ENCODE measurements around the gene HBG2.

Gene HBG2

GRCh38 chr11:5288906-5289550, 34.4 kb upstream of the HBG2 start:
- no peaks in the 10 kb centered on the region for H3K9me3 ChIP-seq
- no peak overlapping the region for H3K27ac ChIP-seq
- no peak overlapping the region for H3K4me3 ChIP-seq (ENCODE audit: low read depth in 1 of 2, low read length in 1 of 2)
- H3K4me1 ChIP-seq (ENCODE audit: control insufficient read depth in 1 of 2, insufficient read depth in 1 of 2, low read depth in 1 of 2, low read length in 1 of 2): no peaks in the 10 kb centered on the region
- H3K36me3 ChIP-seq: no peaks in the 10 kb centered on the region
- TF ChIP-seq CTCF (IDR thresholded peaks at IDR 0.05): no peak
- no peaks in the 10 kb centered on the region for H3K27me3 ChIP-seq

- H3K4me1 ChIP-seq (ENCODE audit: control insufficient read depth in 1 of 2, insufficient read depth in 1 of 2, low read depth in 1 of 2, low read length in 1 of 2): no peaks in the 10 kb centered on the region
- TF ChIP-seq CTCF (IDR thresholded peaks at IDR 0.05): no peak
- no peaks in the 10 kb centered on the region for H3K27me3 ChIP-seq
- no peak overlapping the region for H3K4me3 ChIP-seq (ENCODE audit: low read depth in 1 of 2, low read length in 1 of 2)
- no peak overlapping the region for H3K27ac ChIP-seq
- no peaks in the 10 kb centered on the region for H3K9me3 ChIP-seq
- H3K36me3 ChIP-seq: no peaks in the 10 kb centered on the region
Measured at GRCh38 chr11:5288108-5288905, 33.7 kb upstream of the HBG2 start.

GRCh38 chr11:5286901-5287300, 32.3 kb upstream of the HBG2 start:
- no peak overlapping the region for H3K27ac ChIP-seq
- H3K4me1 ChIP-seq (ENCODE audit: control insufficient read depth in 1 of 2, insufficient read depth in 1 of 2, low read depth in 1 of 2, low read length in 1 of 2): no peaks in the 10 kb centered on the region
- TF ChIP-seq CTCF (IDR thresholded peaks at IDR 0.05): no peak

GRCh38 chr11:5286351-5286750, 31.8 kb upstream of the HBG2 start:
- Histone ChIP-seq H3K4me3 (ENCODE audit: low read depth in 1 of 2, low read length in 1 of 2) (no peak overlapping the region), H3K27me3 (no peaks in the 10 kb centered on the region), H3K9me3 (no peaks in the 10 kb centered on the region), H3K4me1 (ENCODE audit: control insufficient read depth in 1 of 2, insufficient read depth in 1 of 2, low read depth in 1 of 2, low read length in 1 of 2) (no peaks in the 10 kb centered on the region), H3K27ac (no peak overlapping the region), H3K36me3 (no peaks in the 10 kb centered on the region)
- no peak for TF ChIP-seq CTCF (IDR thresholded peaks at IDR 0.05)

More at GRCh38 chr11:5286901-5287300, 32.3 kb upstream of the HBG2 start:
- H3K9me3 ChIP-seq: no peaks in the 10 kb centered on the region
- H3K36me3 ChIP-seq: no peaks in the 10 kb centered on the region
- H3K4me3 ChIP-seq (ENCODE audit: low read depth in 1 of 2, low read length in 1 of 2): no peak overlapping the region
- H3K27me3 ChIP-seq: no peaks in the 10 kb centered on the region

GRCh38 chr11:5285703-5286340, 31.2 kb upstream of the HBG2 start:
- no peaks in the 10 kb centered on the region for H3K27me3 ChIP-seq
- no peaks in the 10 kb centered on the region for H3K4me1 ChIP-seq (ENCODE audit: control insufficient read depth in 1 of 2, insufficient read depth in 1 of 2, low read depth in 1 of 2, low read length in 1 of 2)
- no peak for TF ChIP-seq CTCF (IDR thresholded peaks at IDR 0.05)
- no peak overlapping the region for H3K4me3 ChIP-seq (ENCODE audit: low read depth in 1 of 2, low read length in 1 of 2)
- H3K36me3 ChIP-seq: no peaks in the 10 kb centered on the region
- no peak overlapping the region for H3K27ac ChIP-seq
- H3K9me3 ChIP-seq: no peaks in the 10 kb centered on the region

All from neutrophil (primary cell).